ENCODE measurements around the gene TPGS1.

The TPGS1 gene

DNA sequence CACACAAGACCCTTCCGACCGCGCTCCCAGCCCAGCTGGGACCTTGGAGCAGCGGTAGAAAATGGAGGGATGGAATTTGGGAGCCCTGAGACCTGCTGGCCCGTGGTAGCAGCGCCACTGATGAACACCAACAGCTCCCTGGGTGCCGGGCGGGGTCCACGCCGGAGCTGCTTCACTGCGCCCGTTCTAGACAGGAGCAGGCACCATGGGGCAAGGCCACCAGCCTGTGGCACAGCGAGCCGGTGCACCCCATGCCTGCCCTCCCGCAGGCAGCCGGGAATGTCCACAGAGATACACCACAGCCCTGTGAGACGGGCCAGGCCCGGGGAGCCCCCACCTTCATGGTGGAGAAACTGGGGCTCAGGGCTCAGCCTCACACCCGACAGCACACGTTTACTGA, 36.6 kb upstream of the TPGS1 start:
- Histone ChIP-seq H3K9ac (no peak overlapping the region), H4K20me1 (ENCODE audit: insufficient read depth) (no peaks in the 10 kb centered on the region)
- TF ChIP-seq, protein P1, sequence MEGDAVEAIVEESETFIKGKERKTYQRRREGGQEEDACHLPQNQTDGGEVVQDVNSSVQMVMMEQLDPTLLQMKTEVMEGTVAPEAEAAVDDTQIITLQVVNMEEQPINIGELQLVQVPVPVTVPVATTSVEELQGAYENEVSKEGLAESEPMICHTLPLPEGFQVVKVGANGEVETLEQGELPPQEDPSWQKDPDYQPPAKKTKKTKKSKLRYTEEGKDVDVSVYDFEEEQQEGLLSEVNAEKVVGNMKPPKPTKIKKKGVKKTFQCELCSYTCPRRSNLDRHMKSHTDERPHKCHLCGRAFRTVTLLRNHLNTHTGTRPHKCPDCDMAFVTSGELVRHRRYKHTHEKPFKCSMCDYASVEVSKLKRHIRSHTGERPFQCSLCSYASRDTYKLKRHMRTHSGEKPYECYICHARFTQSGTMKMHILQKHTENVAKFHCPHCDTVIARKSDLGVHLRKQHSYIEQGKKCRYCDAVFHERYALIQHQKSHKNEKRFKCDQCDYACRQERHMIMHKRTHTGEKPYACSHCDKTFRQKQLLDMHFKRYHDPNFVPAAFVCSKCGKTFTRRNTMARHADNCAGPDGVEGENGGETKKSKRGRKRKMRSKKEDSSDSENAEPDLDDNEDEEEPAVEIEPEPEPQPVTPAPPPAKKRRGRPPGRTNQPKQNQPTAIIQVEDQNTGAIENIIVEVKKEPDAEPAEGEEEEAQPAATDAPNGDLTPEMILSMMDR (conservative IDR thresholded peaks at IDR 0.05; ENCODE audit: low read depth, low read length), result no peak

DNA sequence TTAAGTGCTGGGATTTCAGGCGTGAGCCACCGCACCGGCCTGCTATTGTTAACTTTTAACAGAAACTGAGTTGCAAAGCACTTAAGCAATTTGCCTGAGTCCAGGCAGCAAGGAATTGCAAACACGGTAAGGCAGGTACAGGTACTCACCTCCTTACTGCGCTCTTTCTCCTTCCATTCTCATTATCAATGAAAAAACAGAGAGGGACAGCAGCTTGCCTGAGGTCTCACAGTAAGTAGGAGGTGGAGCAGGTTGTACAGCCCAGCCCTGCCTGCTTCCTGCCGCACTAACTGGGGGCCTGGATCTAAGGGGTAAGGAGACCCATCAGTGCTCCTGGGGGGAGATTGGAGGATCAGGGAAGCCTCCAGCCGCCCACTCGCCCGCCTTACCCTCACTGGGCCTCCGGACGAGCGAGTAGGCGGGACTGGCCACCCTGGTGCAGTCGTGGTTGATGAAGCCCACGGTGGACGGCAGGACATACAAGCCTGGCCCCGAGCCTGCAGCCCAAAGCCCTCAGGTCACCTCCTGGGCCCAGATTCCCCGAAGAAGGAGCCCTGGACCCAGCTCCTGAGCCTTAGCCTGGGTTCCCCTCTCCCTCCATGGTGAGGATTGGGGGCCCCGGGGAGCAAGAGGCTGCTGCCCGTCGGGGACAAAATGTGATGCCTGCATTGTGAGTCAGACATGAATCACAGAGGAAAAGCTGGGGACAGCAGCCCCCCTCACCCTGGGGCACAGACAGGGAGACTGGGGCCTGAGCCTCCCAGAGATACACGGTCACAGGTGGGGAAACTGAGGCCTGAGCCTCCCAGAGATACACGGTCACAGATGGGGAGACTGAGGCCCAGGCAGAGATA, 35.1 kb upstream of the TPGS1 start:
- Histone ChIP-seq H4K20me1 (ENCODE audit: insufficient read depth) (no peaks in the 10 kb centered on the region), H2AFZ (ENCODE audit: low read depth) (no peak overlapping the region), H3K27me3 (ENCODE audit: insufficient read depth, low read depth) (peaks cover 28% of the 10 kb centered on the region; the same call in 1 of the 2 replicates), H3K4me3 (IDR thresholded peaks at IDR 0.05; ENCODE audit: insufficient read depth, low read depth, low read length) (no peak overlapping the region), H3K9ac (no peak overlapping the region), H3K4me2 (no peak overlapping the region), H3K79me2 (ENCODE audit: insufficient read depth, low read depth) (no peaks in the 10 kb centered on the region), H3K27ac (no peak overlapping the region), H3K4me1 (ENCODE audit: low read depth, poor library complexity, severe bottlenecking) (no peaks in the 10 kb centered on the region), H3K36me3 (ENCODE audit: insufficient read depth) (no peaks in the 10 kb centered on the region)
- TF ChIP-seq, protein P1 (conservative IDR thresholded peaks at IDR 0.05; ENCODE audit: low read depth, low read length), result no peak

More for the DNA sequence above, 36.6 kb upstream of the TPGS1 start:
- H3K4me1 ChIP-seq (ENCODE audit: low read depth, poor library complexity, severe bottlenecking), result no peaks in the 10 kb centered on the region
- no peaks in the 10 kb centered on the region for H3K36me3 ChIP-seq (ENCODE audit: insufficient read depth)
- peaks cover 22% of the 10 kb centered on the region; the same call in 1 of the 2 replicates for H3K27me3 ChIP-seq (ENCODE audit: insufficient read depth, low read depth)
- no peak overlapping the region for H3K4me2 ChIP-seq
- no peaks in the 10 kb centered on the region for H3K79me2 ChIP-seq (ENCODE audit: insufficient read depth, low read depth)
- no peak overlapping the region for H3K4me3 ChIP-seq (IDR thresholded peaks at IDR 0.05; ENCODE audit: insufficient read depth, low read depth, low read length)
- no peak overlapping the region for H3K27ac ChIP-seq
- H2AFZ ChIP-seq (ENCODE audit: low read depth), result no peak overlapping the region

DNA sequence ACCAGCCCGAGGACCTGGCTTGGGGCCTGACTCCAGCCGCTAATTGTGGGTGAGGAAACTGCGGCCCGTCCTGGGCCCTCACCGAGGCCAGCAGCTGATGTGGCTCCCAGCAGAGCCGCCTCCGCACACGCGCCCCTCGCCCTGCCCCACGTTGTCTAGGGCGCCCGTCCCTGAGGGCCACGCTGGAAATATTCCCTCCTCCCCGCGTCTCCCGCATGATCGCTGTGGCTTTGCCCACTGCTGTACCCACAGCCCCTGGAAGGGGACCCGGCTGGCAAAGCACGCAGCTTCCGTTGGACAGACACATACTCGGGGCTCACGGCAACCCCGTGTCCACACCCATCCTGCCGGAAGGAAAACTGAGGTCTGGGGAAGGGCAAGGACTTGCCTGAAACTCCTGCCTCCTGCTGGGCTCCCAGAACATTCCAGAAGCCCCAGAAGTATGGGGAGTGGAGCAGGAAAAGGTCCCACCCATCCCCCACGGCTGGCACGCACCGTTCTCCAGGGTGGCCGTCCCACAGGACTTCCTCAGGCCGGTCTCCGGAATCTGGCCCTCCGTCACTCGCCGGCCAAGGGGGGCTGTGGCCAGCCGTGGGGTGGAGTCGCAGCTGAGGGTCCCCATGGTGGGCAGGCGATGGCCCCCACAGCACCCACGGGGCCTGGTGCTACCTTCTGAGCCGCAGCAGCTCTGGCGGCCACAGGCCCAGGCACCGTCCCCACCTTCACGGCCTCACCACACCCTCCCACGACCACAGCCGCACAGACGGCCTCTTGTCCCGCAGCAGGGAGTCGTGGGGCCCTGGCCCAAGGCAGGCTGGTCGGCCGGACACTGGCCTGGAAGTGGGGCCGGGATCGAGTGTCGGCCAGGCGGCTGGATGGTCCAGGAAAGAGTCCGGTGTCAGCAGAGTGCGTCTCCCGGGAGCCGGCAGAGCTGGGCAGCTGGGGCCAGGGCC, 32.9 kb upstream of the TPGS1 start:
- TF ChIP-seq, protein P1 (conservative IDR thresholded peaks at IDR 0.05; ENCODE audit: low read depth, low read length), result no peak
- Histone ChIP-seq H3K4me1 (ENCODE audit: low read depth, poor library complexity, severe bottlenecking) (no peaks in the 10 kb centered on the region), H3K27ac (no peak overlapping the region), H3K36me3 (ENCODE audit: insufficient read depth) (no peaks in the 10 kb centered on the region), H4K20me1 (ENCODE audit: insufficient read depth) (no peaks in the 10 kb centered on the region), H3K4me2 (no peak overlapping the region), H3K4me3 (IDR thresholded peaks at IDR 0.05; ENCODE audit: insufficient read depth, low read depth, low read length) (no peak overlapping the region), H3K27me3 (ENCODE audit: insufficient read depth, low read depth) (peaks cover 39% of the 10 kb centered on the region), H2AFZ (ENCODE audit: low read depth) (no peak overlapping the region), H3K79me2 (ENCODE audit: insufficient read depth, low read depth) (no peaks in the 10 kb centered on the region), H3K9ac (no peak overlapping the region)

- peaks cover 40% of the 10 kb centered on the region for H3K27me3 ChIP-seq (ENCODE audit: insufficient read depth, low read depth)
- no peak overlapping the region for H2AFZ ChIP-seq (ENCODE audit: low read depth)
- H3K27ac ChIP-seq, result no peak overlapping the region
- TF ChIP-seq, protein P1 (conservative IDR thresholded peaks at IDR 0.05; ENCODE audit: low read depth, low read length), result no peak
- H4K20me1 ChIP-seq (ENCODE audit: insufficient read depth), result no peaks in the 10 kb centered on the region
- no peaks in the 10 kb centered on the region for H3K4me1 ChIP-seq (ENCODE audit: low read depth, poor library complexity, severe bottlenecking)
- H3K79me2 ChIP-seq (ENCODE audit: insufficient read depth, low read depth), result no peaks in the 10 kb centered on the region
- no peaks in the 10 kb centered on the region for H3K36me3 ChIP-seq (ENCODE audit: insufficient read depth)
- H3K4me3 ChIP-seq (IDR thresholded peaks at IDR 0.05; ENCODE audit: insufficient read depth, low read depth, low read length), result no peak overlapping the region
- no peak overlapping the region for H3K9ac ChIP-seq
- no peak overlapping the region for H3K4me2 ChIP-seq
These were observed 31.9 kb upstream of the TPGS1 start for GRCh38 chr19:475360-475759.

All from KMS-11 (cell line).